Left hindlimb (tissue), 1 donor: ENCODE data around the gene EXOC3L4.
"Not testable (repeated sequence)": the region's sequence is repeated elsewhere in the genome, so short reads cannot be mapped to it uniquely, and the experiment has no call there.

Experiments used
- DNase-seq: peaks from one replicate; pipeline ENCODE4 v3.0.0-alpha.2; 2018

The EXOC3L4 gene

GRCh38 chr14:103094406-103095209 lies at the start of gene EXOC3L4:
EXOC3L4 (plus strand) TSS chr14:103094725; CDS start chr14:103100220, 5,495 bp downstream.
- no peak for DNase-seq

- no peak for DNase-seq
These were observed 49.1 kb upstream of the EXOC3L4 start for GRCh38 chr14:103045371-103045869.

GRCh38 chr14:103047453-103047852 lies 47.1 kb upstream of the EXOC3L4 start:
- not testable (repeated sequence) for DNase-seq

- DNase-seq = no peak
These were observed 43.6 kb upstream of the EXOC3L4 start for GRCh38 chr14:103050935-103051334.

- DNase-seq = no peak
These were observed 42.1 kb upstream of the EXOC3L4 start for GRCh38 chr14:103052407-103052806.

- DNase-seq = no peak
These were observed 38.8 kb upstream of the EXOC3L4 start for GRCh38 chr14:103055695-103056094.

GRCh38 chr14:103056322-103057027 lies 38.0 kb upstream of the EXOC3L4 start:
- DNase-seq = peak; percentile 84

GRCh38 chr14:103057028-103057371 lies 37.5 kb upstream of the EXOC3L4 start:
- peak; percentile 47 for DNase-seq

GRCh38 chr14:103057372-103058163 lies 37.0 kb upstream of the EXOC3L4 start, which contains the start of gene CDC42BPB:
CDC42BPB (minus strand) TSS chr14:103057549; CDS start chr14:103057173, 376 bp downstream.
- peak; percentile 93 for DNase-seq

- DNase-seq = no peak
These were observed 36.1 kb upstream of the EXOC3L4 start for GRCh38 chr14:103058164-103059055.

GRCh38 chr14:103059556-103059955 lies 35.0 kb upstream of the EXOC3L4 start:
- no peak for DNase-seq

GRCh38 chr14:103061482-103061976 lies 33.0 kb upstream of the EXOC3L4 start:
- DNase-seq = no peak

GRCh38 chr14:103064436-103064835 lies 30.1 kb upstream of the EXOC3L4 start:
- DNase-seq = no peak

GRCh38 chr14:103064978-103065377 lies 29.5 kb upstream of the EXOC3L4 start:
- DNase-seq = no peak

- no peak for DNase-seq
These were observed 28.7 kb upstream of the EXOC3L4 start for GRCh38 chr14:103065861-103066260.

GRCh38 chr14:103066399-103066798 lies 28.1 kb upstream of the EXOC3L4 start:
- no peak for DNase-seq

- no peak for DNase-seq
These were observed 27.1 kb upstream of the EXOC3L4 start for GRCh38 chr14:103067231-103067954.

- no peak for DNase-seq
These were observed 26.0 kb upstream of the EXOC3L4 start for GRCh38 chr14:103068351-103069073.

GRCh38 chr14:103070263-103070885 lies 24.2 kb upstream of the EXOC3L4 start:
- DNase-seq = no peak
